K562 (cell line): ENCODE measurements around the gene PPARGC1A. TPM values are rescaled to one million over a fixed set of nuclear protein-coding genes. Genes with fewer than 3 reads are reported as not detected.

Source experiments
- BCL6 ChIP-seq: fragments of 250-450 bp; sonication (Bioruptor Pico); IDR thresholded peaks from 2 replicates; pipeline ENCODE4 v1.4.0; 2020
- E2F5 ChIP-seq: sonication (generic); formaldehyde crosslinking; IDR thresholded peaks from 2 replicates; pipeline ENCODE4 v1.8.0; 2022; ENCODE audit warnings: mild to moderate bottlenecking, missing genetic modification reagents
- MED1 ChIP-seq: sonication (generic); formaldehyde crosslinking; IDR thresholded peaks from 2 replicates; pipeline ENCODE4 v1.8.1; 2023; ENCODE audit warnings: missing genetic modification reagents, borderline replicate concordance
- MGA ChIP-seq: fragments of 450-650 bp; IDR thresholded peaks from 2 replicates; pipeline ENCODE4 v1.6.1; 2016; ENCODE audit warnings: mild to moderate bottlenecking, moderate library complexity
- NEUROD1 ChIP-seq: fragments of 150-350 bp; IDR thresholded peaks from 2 replicates; pipeline ENCODE4 v1.6.1; 2014; ENCODE audit warnings: borderline replicate concordance, low read length, low read depth; ENCODE audit not compliant: partially characterized antibody
- ZFP91 ChIP-seq: sonication (generic); formaldehyde crosslinking; IDR thresholded peaks from 2 replicates; pipeline ENCODE4 v1.8.0; 2022; ENCODE audit warnings: mild to moderate bottlenecking, missing genetic modification reagents
- ZMIZ1 ChIP-seq, 2 experiments: fragments of 150-350 bp in 1 of 2; IDR thresholded peaks; 2 replicates each; pipeline ENCODE4 v1.6.1; 2012 to 2016; ENCODE audit warnings: low read depth in 2 of 2, low read length in 2 of 2, mild to moderate bottlenecking in 1 of 2, moderate library complexity in 1 of 2
- ZNF830 ChIP-seq: fragments of 250-450 bp; sonication (Bioruptor Pico); IDR thresholded peaks from 2 replicates; pipeline ENCODE4 v1.5.0; 2021; ENCODE audit warnings: mild to moderate bottlenecking
- polyA plus RNA-seq, 8 experiments: library from polyadenylated mRNA; depleted of rRNA in 4 of 8; stranded (reverse) in 5 of 8; unstranded in 3 of 8; fragments of >200 nt; fragmentation: Nextera tagmentation in 2 of 8; fragmentation: Illumina TruSeq in 1 of 8; extraction: Ambion mirVana in 2 of 8; extraction: Trizol in 1 of 8; gene quantifications; 2 replicates each; pipeline versions ENCODE4 v1.2.1 to v1.2.3, GENCODE V29; 2011 to 2014; ENCODE audit warnings: inconsistent platforms in 1 of 8, missing spikeins in 1 of 8
- total RNA-seq, 7 experiments: library from RNA; depleted of rRNA in 6 of 7; stranded (reverse); fragments of >200 nt in 6 of 7; fragmentation: Illumina TruSeq in 2 of 7; extraction: Trizol in 2 of 7; gene quantifications; 2 replicates each; pipeline versions ENCODE4 v1.2.1 to v1.2.3, GENCODE V29; 2011 to 2021; ENCODE audit warnings: low replicate concordance in 1 of 7

Gene PPARGC1A
- total and polyA plus RNA-seq, 9 of the 15 experiments (the other 6 are each of a cell fraction or from before 2014, with no cell fraction given): 0.02 TPM; not detected in 8

GRCh38 chr4:23923840-23924239 lies 34.0 kb upstream of the PPARGC1A start (continued):
- TF ChIP-seq ZMIZ1 (IDR thresholded peaks at IDR 0.05; ENCODE audit: low read depth in 2 of 2, low read length in 2 of 2) (no peak), NEUROD1 (no peak), BCL6 (CRISPR knock-in tag) (no peak), MGA (no peak), ZNF830 (CRISPR knock-in tag) (no peak), ZFP91 (CRISPR knock-in tag) (no peak), MED1 (CRISPR knock-in tag) (no peak), E2F5 (no peak)
